GM23248 (cell line): ENCODE results near the gene MMP17. TPM values are rescaled to one million over a fixed set of nuclear protein-coding genes. Genes with fewer than 3 reads are reported as not detected.

ENCODE experiments used
- DNase-seq: peaks from one replicate; pipeline ENCODE4 v3.0.0-alpha.2; 2015
- H2AFZ ChIP-seq: fragments of 200-600 bp; sonication (generic); 2 replicates; pipeline ENCODE4 v1.6.1; 2016; ENCODE audit warnings: antibody characterized with exemption
- H3F3A ChIP-seq: fragments of 200-600 bp; sonication (generic); 2 replicates; pipeline ENCODE4 v1.6.1; 2016; ENCODE audit warnings: mild to moderate bottlenecking, antibody characterized with exemption, mixed run types; ENCODE audit not compliant: insufficient read depth
- H3K27ac ChIP-seq: fragments of 200-600 bp; sonication (generic); 2 replicates; pipeline ENCODE4 v1.5.1; 2016; ENCODE audit warnings: mild to moderate bottlenecking
- H3K27me3 ChIP-seq: fragments of 200-600 bp; sonication (generic); replicated peaks from 2 replicates; pipeline ENCODE4 v1.6.1; 2016; ENCODE audit warnings: mild to moderate bottlenecking; ENCODE audit not compliant: insufficient read depth
- H3K36me3 ChIP-seq: fragments of 200-600 bp; sonication (generic); 2 replicates; pipeline ENCODE4 v1.6.1; 2016; ENCODE audit warnings: low read depth, mild to moderate bottlenecking
- H3K4me1 ChIP-seq: fragments of 200-600 bp; sonication (generic); 2 replicates; pipeline ENCODE4 v1.6.1; 2016; ENCODE audit warnings: mild to moderate bottlenecking; ENCODE audit not compliant: insufficient read depth
- H3K4me2 ChIP-seq: fragments of 200-600 bp; sonication (generic); one replicate; pipeline ENCODE4 v1.6.1; 2016; ENCODE audit warnings: mild to moderate bottlenecking; ENCODE audit not compliant: unreplicated experiment
- H3K4me3 ChIP-seq: fragments of 200-600 bp; sonication (generic); 2 replicates; pipeline ENCODE4 v1.5.1; 2016; ENCODE audit warnings: mild to moderate bottlenecking
- H3K79me2 ChIP-seq: fragments of 200-600 bp; sonication (generic); 2 replicates; pipeline ENCODE4 v1.6.1; 2016; ENCODE audit warnings: mild to moderate bottlenecking; ENCODE audit not compliant: insufficient read depth
- H3K9ac ChIP-seq: fragments of 200-600 bp; sonication (generic); 2 replicates; pipeline ENCODE4 v1.6.1; 2016; ENCODE audit warnings: mild to moderate bottlenecking
- H3K9me2 ChIP-seq: fragments of 200-600 bp; sonication (generic); 2 replicates; pipeline ENCODE4 v1.6.1; 2016; ENCODE audit warnings: mixed run types, mild to moderate bottlenecking, moderate library complexity; ENCODE audit not compliant: insufficient read depth
- H3K9me3 ChIP-seq: fragments of 200-600 bp; sonication (generic); one replicate; pipeline ENCODE4 v1.6.1; 2017; ENCODE audit warnings: low read depth
- H4K20me1 ChIP-seq: fragments of 200-600 bp; sonication (generic); 2 replicates; pipeline ENCODE4 v1.6.0; 2016; ENCODE audit not compliant: insufficient read depth
- EZH2 ChIP-seq: fragments of 200-600 bp; sonication (generic); IDR thresholded peaks from 2 replicates; pipeline ENCODE4 v1.6.1; 2018; ENCODE audit warnings: antibody characterized with exemption, mild to moderate bottlenecking; ENCODE audit not compliant: insufficient read depth, poor library complexity, severe bottlenecking
- EZH2phosphoT487 ChIP-seq: fragments of 200-600 bp; sonication (generic); IDR thresholded peaks from 2 replicates; pipeline ENCODE4 v1.6.1; 2018; ENCODE audit warnings: antibody characterized with exemption, moderate library complexity, mild to moderate bottlenecking, low read depth; ENCODE audit not compliant: insufficient read depth
- WGBS, 2 experiments: methylation state at CpG; one replicate each; pipeline ENCODE4 v1.1.6; 2015 to 2017; ENCODE audit warnings: low lambda C conversion rate in 2 of 2, low coverage in 1 of 2; ENCODE audit errors: missing lambda C conversion rate in 2 of 2; 5-methylcytosine and 5-hydroxymethylcytosine counted together
- in situ Hi-C: fragments of 300-500 bp; cut with MboI; formaldehyde crosslinking; loops from 2 replicates; pipeline ENCODE4 v1.15.0; 2020
- polyA plus RNA-seq: library from polyadenylated mRNA; unstranded; fragments of >200 nt; fragmentation: Nextera tagmentation; extraction: Ambion mirVana; gene quantifications from 2 replicates; pipeline ENCODE4 v1.2.1, GENCODE V29; 2016
- total RNA-seq: library from RNA; depleted of rRNA; stranded (reverse); fragments of >200 nt; shearing (Covaris generic); gene quantifications from 2 replicates; pipeline ENCODE4 v1.2.3, GENCODE V29; 2014

Gene MMP17
- total and polyA plus RNA-seq, 2 experiments from 2014 or later = 10.1 to 52.1 TPM

GRCh38 chr12:131815131-131815530, 13.1 kb upstream of the MMP17 start:
- Histone ChIP-seq H3K9me2 (no peaks in the 10 kb centered on the region), H3K4me2 (no peak overlapping the region), H3K9me3 (no peaks in the 10 kb centered on the region), H4K20me1 (no peaks in the 10 kb centered on the region), H3K79me2 (no peaks in the 10 kb centered on the region), H3F3A (no peaks in the 10 kb centered on the region), H3K27ac (no peak overlapping the region), H3K9ac (no peak overlapping the region), H3K36me3 (no peaks in the 10 kb centered on the region), H3K27me3 (no peaks in the 10 kb centered on the region), H2AFZ (no peak overlapping the region), H3K4me3 (no peak overlapping the region), H3K4me1 (no peaks in the 10 kb centered on the region)
- 59 to 71% methylated on average over 7 of the region's 7 CpGs for WGBS, 2 experiments
- TF ChIP-seq EZH2phosphoT487 = no peak
- no peak for TF ChIP-seq EZH2
- peak; percentile 40 for DNase-seq
- in situ Hi-C loops = no loop called here

- H3K27ac ChIP-seq = no peak overlapping the region
- in situ Hi-C loops = no loop called here
- no peaks in the 10 kb centered on the region for H3K79me2 ChIP-seq
- H3K9me3 ChIP-seq = no peaks in the 10 kb centered on the region
- H3K27me3 ChIP-seq = no peaks in the 10 kb centered on the region
- WGBS, 2 experiments = 27 to 30% methylated on average over 5 of the region's 5 CpGs
- H3K4me2 ChIP-seq = no peak overlapping the region
- no peaks in the 10 kb centered on the region for H3K36me3 ChIP-seq
- no peak for TF ChIP-seq EZH2
- TF ChIP-seq EZH2phosphoT487 = no peak
- H3K4me3 ChIP-seq = no peak overlapping the region
- no peak overlapping the region for H3K9ac ChIP-seq
- H3K9me2 ChIP-seq = no peaks in the 10 kb centered on the region
- H3F3A ChIP-seq = no peaks in the 10 kb centered on the region
- no peaks in the 10 kb centered on the region for H3K4me1 ChIP-seq
- H2AFZ ChIP-seq = no peak overlapping the region
- peak; percentile 32 for DNase-seq
- H4K20me1 ChIP-seq = no peaks in the 10 kb centered on the region
Measured at GRCh38 chr12:131816495-131816894, 11.7 kb upstream of the MMP17 start.

- no peaks in the 10 kb centered on the region for H3K9me3 ChIP-seq
- no peak overlapping the region for H3K4me3 ChIP-seq
- no peak overlapping the region for H3K9ac ChIP-seq
- H3K27ac ChIP-seq = no peak overlapping the region
- 88 to 89% methylated on average over 19 of the region's 19 CpGs for WGBS, 2 experiments
- no peak for DNase-seq
- no peak overlapping the region for H3K4me2 ChIP-seq
- in situ Hi-C loops = no loop called here
- no peaks in the 10 kb centered on the region for H4K20me1 ChIP-seq
- no peaks in the 10 kb centered on the region for H3K79me2 ChIP-seq
- no peaks in the 10 kb centered on the region for H3K27me3 ChIP-seq
- H2AFZ ChIP-seq = no peak overlapping the region
- H3K36me3 ChIP-seq = no peaks in the 10 kb centered on the region
- no peaks in the 10 kb centered on the region for H3K9me2 ChIP-seq
- H3F3A ChIP-seq = no peaks in the 10 kb centered on the region
- TF ChIP-seq EZH2phosphoT487 = no peak
- TF ChIP-seq EZH2 = no peak
- H3K4me1 ChIP-seq = no peaks in the 10 kb centered on the region
Measured at GRCh38 chr12:131817241-131817640, 11.0 kb upstream of the MMP17 start.

- no peaks in the 10 kb centered on the region for H4K20me1 ChIP-seq
- in situ Hi-C loops = no loop called here
- no peaks in the 10 kb centered on the region for H3K4me1 ChIP-seq
- no peak overlapping the region; the same call in 1 of the 2 replicates for H2AFZ ChIP-seq
- 58 to 62% methylated on average over 30 of the region's 30 CpGs for WGBS, 2 experiments
- no peaks in the 10 kb centered on the region for H3K9me2 ChIP-seq
- no peaks in the 10 kb centered on the region for H3K27me3 ChIP-seq
- H3K9me3 ChIP-seq = no peaks in the 10 kb centered on the region
- no peak overlapping the region for H3K4me2 ChIP-seq
- H3K9ac ChIP-seq = no peak overlapping the region
- H3K27ac ChIP-seq = no peak overlapping the region
- no peak overlapping the region for H3K4me3 ChIP-seq
- H3K79me2 ChIP-seq = no peaks in the 10 kb centered on the region
- no peaks in the 10 kb centered on the region for H3K36me3 ChIP-seq
- DNase-seq = peak; percentile 32
- TF ChIP-seq EZH2 = no peak
- TF ChIP-seq EZH2phosphoT487 = no peak
- no peaks in the 10 kb centered on the region for H3F3A ChIP-seq
Measured at GRCh38 chr12:131818821-131819585, 9.2 kb upstream of the MMP17 start.
